ENCODE results near the gene GPR45. TPM values are rescaled to one million over a fixed set of nuclear protein-coding genes. Genes with fewer than 3 reads are reported as not detected.

The GPR45 gene
- total and polyA plus RNA-seq, 2 of the 13 experiments (the other 11 are each of a cell fraction or from before 2014, with no cell fraction given), result not detected

DNA sequence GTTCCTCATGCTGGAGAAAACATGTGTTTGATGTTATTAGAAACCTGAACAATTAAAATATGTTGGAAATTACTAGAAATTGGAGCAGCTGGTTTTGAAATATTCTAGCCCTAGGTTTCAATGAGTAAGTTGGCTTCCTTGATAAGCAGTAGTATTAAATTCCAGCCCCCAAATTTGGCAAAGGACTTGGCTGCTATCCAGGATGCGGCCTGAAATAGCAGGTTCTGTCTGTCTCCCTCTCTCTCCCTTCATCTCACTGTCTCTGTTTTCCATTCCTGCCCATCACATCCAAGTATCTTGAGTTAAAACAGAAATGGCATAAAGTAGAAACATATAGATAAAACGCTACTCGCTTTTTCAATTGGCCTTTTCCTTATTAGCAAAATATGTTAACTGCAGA is 20.9 kb upstream of the GPR45 start (continued):
- TF ChIP-seq, protein P1, sequence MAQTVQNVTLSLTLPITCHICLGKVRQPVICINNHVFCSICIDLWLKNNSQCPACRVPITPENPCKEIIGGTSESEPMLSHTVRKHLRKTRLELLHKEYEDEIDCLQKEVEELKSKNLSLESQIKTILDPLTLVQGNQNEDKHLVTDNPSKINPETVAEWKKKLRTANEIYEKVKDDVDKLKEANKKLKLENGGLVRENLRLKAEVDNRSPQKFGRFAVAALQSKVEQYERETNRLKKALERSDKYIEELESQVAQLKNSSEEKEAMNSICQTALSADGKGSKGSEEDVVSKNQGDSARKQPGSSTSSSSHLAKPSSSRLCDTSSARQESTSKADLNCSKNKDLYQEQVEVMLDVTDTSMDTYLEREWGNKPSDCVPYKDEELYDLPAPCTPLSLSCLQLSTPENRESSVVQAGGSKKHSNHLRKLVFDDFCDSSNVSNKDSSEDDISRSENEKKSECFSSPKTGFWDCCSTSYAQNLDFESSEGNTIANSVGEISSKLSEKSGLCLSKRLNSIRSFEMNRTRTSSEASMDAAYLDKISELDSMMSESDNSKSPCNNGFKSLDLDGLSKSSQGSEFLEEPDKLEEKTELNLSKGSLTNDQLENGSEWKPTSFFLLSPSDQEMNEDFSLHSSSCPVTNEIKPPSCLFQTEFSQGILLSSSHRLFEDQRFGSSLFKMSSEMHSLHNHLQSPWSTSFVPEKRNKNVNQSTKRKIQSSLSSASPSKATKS (CRISPR knock-in tag; IDR thresholded peaks at IDR 0.05), result no peak
- TF ChIP-seq, protein P2, sequence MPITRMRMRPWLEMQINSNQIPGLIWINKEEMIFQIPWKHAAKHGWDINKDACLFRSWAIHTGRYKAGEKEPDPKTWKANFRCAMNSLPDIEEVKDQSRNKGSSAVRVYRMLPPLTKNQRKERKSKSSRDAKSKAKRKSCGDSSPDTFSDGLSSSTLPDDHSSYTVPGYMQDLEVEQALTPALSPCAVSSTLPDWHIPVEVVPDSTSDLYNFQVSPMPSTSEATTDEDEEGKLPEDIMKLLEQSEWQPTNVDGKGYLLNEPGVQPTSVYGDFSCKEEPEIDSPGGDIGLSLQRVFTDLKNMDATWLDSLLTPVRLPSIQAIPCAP (CRISPR knock-in tag; IDR thresholded peaks at IDR 0.05; ENCODE audit: low read depth), result no peak
- no peak for TF ChIP-seq POLR2AphosphoS2 (IDR thresholded peaks at IDR 0.05; ENCODE audit: low read depth, low read length)
- TF ChIP-seq DPF2 (CRISPR knock-in tag; IDR thresholded peaks at IDR 0.05; ENCODE audit: borderline replicate concordance, low read depth), result no peak
- TF ChIP-seq ELF4 (CRISPR knock-in tag; IDR thresholded peaks at IDR 0.05; ENCODE audit: borderline replicate concordance), result no peak
- TF ChIP-seq ZNF292 (CRISPR knock-in tag; IDR thresholded peaks at IDR 0.05; ENCODE audit: borderline replicate concordance, low read depth), result no peak
- no peak for TF ChIP-seq XRCC5 (optimal IDR thresholded peaks at IDR 0.05; ENCODE audit: low read length)

DNA sequence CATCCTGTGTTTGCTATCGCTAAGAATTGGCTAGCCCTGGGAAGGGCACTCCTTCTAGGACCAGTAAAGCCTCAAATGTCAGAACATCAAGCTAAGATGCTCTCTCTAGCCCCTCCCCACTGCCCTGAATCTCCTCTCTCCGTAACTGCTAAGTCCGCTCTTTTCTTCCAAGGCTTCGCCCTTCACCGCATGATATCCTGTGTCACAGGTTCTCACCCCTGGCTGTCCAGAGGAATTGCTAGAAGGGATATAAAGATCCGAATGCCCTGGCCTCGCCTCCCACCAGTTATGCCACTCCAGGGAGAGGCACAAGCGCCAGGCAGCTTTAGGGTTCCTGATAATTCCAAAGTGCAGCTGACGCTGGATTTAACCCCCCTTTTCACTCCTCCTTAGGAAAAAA is 17.1 kb upstream of the GPR45 start:
- no peak for TF ChIP-seq ELF1 (CRISPR knock-in tag; IDR thresholded peaks at IDR 0.05)
- TF ChIP-seq ZBTB3 (CRISPR knock-in tag; IDR thresholded peaks at IDR 0.05; ENCODE audit: borderline replicate concordance, low read depth), result no peak
- no peak for TF ChIP-seq ZNF383 (CRISPR knock-in tag; IDR thresholded peaks at IDR 0.05; ENCODE audit: borderline replicate concordance)
- no peak for TF ChIP-seq ZNF780A (CRISPR knock-in tag; IDR thresholded peaks at IDR 0.05)
- TF ChIP-seq ETV6 (CRISPR knock-in tag; conservative IDR thresholded peaks at IDR 0.05), result no peak
- Histone ChIP-seq H3K9me3 (ENCODE audit: low read length) (no peaks in the 10 kb centered on the region), H2AFZ (ENCODE audit: low read length) (no peak overlapping the region), H3K79me2 (ENCODE audit: insufficient read depth, low read length) (no peaks in the 10 kb centered on the region), H3K4me1 (ENCODE audit: insufficient read depth, low read length) (no peaks in the 10 kb centered on the region), H3K36me3 (replicated peaks in 1 of 2; ENCODE audit: control insufficient read depth in 1 of 2, insufficient read depth in 2 of 2, low read length in 2 of 2) (no peaks in the 10 kb centered on the region), H3K9ac (ENCODE audit: insufficient read depth, low read depth, low read length) (no peak overlapping the region), H3K27ac (ENCODE audit: extremely low read length, insufficient read depth, low read length) (no peak overlapping the region), H3K4me2 (ENCODE audit: low read depth, low read length) (no peak overlapping the region), H3K27me3 (ENCODE audit: control insufficient read depth in 1 of 2, insufficient read depth in 2 of 2, low read length in 2 of 2) (peaks cover 0 to 32% of the 10 kb centered on the region in 2 experiments; a peak in 2 of 5 replicates), H3K4me3 (replicated peaks in 1 of 3; ENCODE audit: insufficient read depth in 1 of 3, low read depth in 2 of 3, low read length in 3 of 3) (no peak overlapping the region), H4K20me1 (ENCODE audit: insufficient read depth, low read length) (no peaks in the 10 kb centered on the region)
- ChIA-PET CTCF (ENCODE audit: low intra/inter-chr PET ratio, low total read pairs) (no interaction called here), POLR2A (no interaction called here)
- DNase-seq (ENCODE audit: low spot score) (no peak), ATAC-seq (no peak), FAIRE-seq (no peak)
- in situ Hi-C loops (cut with HindIII; ENCODE audit: extremely low pct_ligation_motif_present, low pct_unique_long_range_greater_than_20kb), result no loop called here
- BruUV-seq (replicated peaks), result no TSS peak
- 50% methylated on average over 9 of the region's 9 CpGs for WGBS (ENCODE audit: low lambda C conversion rate)
- intact Hi-C loops (cut with micrococcal nuclease; ENCODE audit: unreplicated experiment), result no loop called here
